CD14-positive monocyte (primary cell): Measurements from ENCODE around the gene DACT2. TPM values are rescaled to one million over a fixed set of nuclear protein-coding genes. Genes with fewer than 3 reads are reported as not detected.
A peak's percentile ranks its signal among the peaks of the same experiment; 100 is the strongest.

Experiments used
- DNase-seq, 3 donors: peaks; one replicate each; pipeline ENCODE4 v3.0.0-alpha.2; 2011 to 2022
- H2AFZ ChIP-seq: 2 replicates; pipeline ENCODE4 v1.6.0; 2012; ENCODE audit warnings: mild to moderate bottlenecking, low read depth, low read length, inconsistent platforms; ENCODE audit not compliant: insufficient read depth, poor library complexity, severe bottlenecking
- H3K27ac ChIP-seq, 2 donors: 1 replicate in 1 of 2; 2 replicates in 1 of 2; pipeline ENCODE4 v1.5.1; 2012 to 2013; ENCODE audit warnings: low read length in 2 of 2, control low read depth in 1 of 2, inconsistent platforms in 1 of 2, low read depth in 1 of 2, mild to moderate bottlenecking in 1 of 2
- H3K27me3 ChIP-seq, 2 donors: one replicate each; pipeline versions ENCODE4 v1.6.0 to v1.6.1; 2011 to 2013; ENCODE audit warnings: low read length in 2 of 2; ENCODE audit not compliant: control insufficient read depth in 2 of 2, insufficient read depth in 2 of 2
- H3K36me3 ChIP-seq, 2 donors: replicated peaks in 1 of 2; 1 replicate in 1 of 2; 2 replicates in 1 of 2; pipeline versions ENCODE4 v1.5.1 to v1.6.1; 2012 to 2013; ENCODE audit warnings: low read length in 2 of 2, control low read depth in 1 of 2, inconsistent platforms in 1 of 2, mild to moderate bottlenecking in 1 of 2; ENCODE audit not compliant: insufficient read depth in 2 of 2, control insufficient read depth in 1 of 2
- H3K4me1 ChIP-seq, 2 donors: 1 replicate in 1 of 2; 2 replicates in 1 of 2; pipeline versions ENCODE4 v1.5.1 to v1.6.1; 2012 to 2013; ENCODE audit warnings: low read length in 2 of 2, control low read depth in 1 of 2, inconsistent platforms in 1 of 2, mild to moderate bottlenecking in 1 of 2, moderate library complexity in 1 of 2; ENCODE audit not compliant: insufficient read depth in 2 of 2, control insufficient read depth in 1 of 2
- H3K4me2 ChIP-seq: replicated peaks from 2 replicates; pipeline ENCODE3; 2012; ENCODE audit warnings: low read length, moderate library complexity, mild to moderate bottlenecking; ENCODE audit not compliant: poor library complexity, severe bottlenecking; ENCODE audit errors: extremely low read depth
- H3K4me3 ChIP-seq, 3 experiments: fragments of 200-600 bp in 1 of 3; sonication (generic) in 1 of 3; replicated peaks in 1 of 3; 1 replicate in 2 of 3; 2 replicates in 1 of 3; pipeline ENCODE4 v1.5.1; 2011 to 2013; ENCODE audit warnings: low read length in 3 of 3, mild to moderate bottlenecking in 3 of 3, control low read depth in 2 of 3, low read depth in 2 of 3, inconsistent platforms in 1 of 3, moderate library complexity in 1 of 3
- H3K79me2 ChIP-seq: 2 replicates; pipeline ENCODE4 v1.6.0; 2012; ENCODE audit warnings: mild to moderate bottlenecking, control low read depth, inconsistent platforms, low read length, moderate library complexity; ENCODE audit not compliant: insufficient read depth
- H3K9ac ChIP-seq: 2 replicates; pipeline ENCODE4 v1.6.0; 2017; ENCODE audit warnings: low read length, mild to moderate bottlenecking; ENCODE audit not compliant: insufficient read depth, poor library complexity, severe bottlenecking
- H3K9me3 ChIP-seq, 2 donors: replicated peaks in 1 of 2; 1 replicate in 1 of 2; 2 replicates in 1 of 2; pipeline versions ENCODE4 v1.5.1 to v1.6.1; 2012 to 2013; ENCODE audit warnings: low read length in 2 of 2, control low read depth in 1 of 2; ENCODE audit not compliant: control insufficient read depth in 1 of 2, insufficient read depth in 1 of 2
- H4K20me1 ChIP-seq: 2 replicates; pipeline ENCODE4 v1.6.0; 2012; ENCODE audit warnings: mild to moderate bottlenecking, low read length, control low read depth, moderate library complexity; ENCODE audit not compliant: insufficient read depth
- H3K27ac Mint-ChIP-seq, 7 donors: one replicate each; pipeline ENCODE4 v1.8.0; 2020; ENCODE audit warnings: mild to moderate bottlenecking in 7 of 7, mixed read lengths in 7 of 7, moderate library complexity in 6 of 7, inconsistent platforms in 2 of 7
- H3K27me3 Mint-ChIP-seq, 3 donors: one replicate each; pipeline ENCODE4 v1.8.0; 2021 to 2022; ENCODE audit warnings: low read depth in 3 of 3, mild to moderate bottlenecking in 3 of 3, mixed read lengths in 3 of 3, moderate library complexity in 3 of 3, inconsistent platforms in 1 of 3
- H3K36me3 Mint-ChIP-seq, 2 donors: one replicate each; pipeline ENCODE4 v1.8.0; 2020; ENCODE audit warnings: mixed read lengths in 2 of 2, inconsistent platforms in 1 of 2, mild to moderate bottlenecking in 1 of 2
- H3K4me1 Mint-ChIP-seq: one replicate; pipeline ENCODE4 v1.8.0; 2020; ENCODE audit warnings: mild to moderate bottlenecking, mixed read lengths
- H3K4me3 Mint-ChIP-seq, 2 donors: one replicate each; pipeline ENCODE4 v1.8.0; 2020; ENCODE audit warnings: mild to moderate bottlenecking in 2 of 2, mixed read lengths in 2 of 2, moderate library complexity in 1 of 2
- H3K9me3 Mint-ChIP-seq, 7 donors: one replicate each; pipeline ENCODE4 v1.8.0; 2020 to 2022; ENCODE audit warnings: mixed read lengths in 7 of 7, mild to moderate bottlenecking in 6 of 7, moderate library complexity in 6 of 7, inconsistent platforms in 2 of 7
- CTCF ChIP-seq: fragments of 200-600 bp; IDR thresholded peaks from one replicate; pipeline ENCODE4 v1.8.0; 2022; ENCODE audit warnings: antibody characterized with exemption, mild to moderate bottlenecking
- WGBS: methylation state at CpG from one replicate; pipeline ENCODE4 v1.1.5; 2013; ENCODE audit warnings: missing lambda C conversion rate; ENCODE audit not compliant: insufficient coverage; 5-methylcytosine and 5-hydroxymethylcytosine counted together
- intact Hi-C, 2 donors: fragments of 100-400 bp; cut with micrococcal nuclease; formaldehyde crosslinking; loops; one replicate each; pipeline versions ENCODE4 v1.15.0 to v1.15.1; 2023
- polyA plus RNA-seq, 3 donors: library from polyadenylated mRNA; depleted of rRNA in 1 of 3; unstranded in 2 of 3; stranded (reverse) in 1 of 3; fragments of 300-500 nt in 2 of 3; fragments of >200 nt in 1 of 3; fragmentation: Illumina TruSeq in 2 of 3; gene quantifications; 1 replicate in 2 of 3; 2 replicates in 1 of 3; pipeline ENCODE4 v1.2.3, GENCODE V29; 2012 to 2021

The DACT2 gene
- polyA plus RNA-seq, 3 donors = not detected

GRCh38 chr6:168326294-168327261 is 7.0 kb upstream of the DACT2 start:
- Mint-ChIP-seq H3K27ac (peak overlapping the region in 1 of 7 donors; percentile 47), H3K4me1 (no peaks in the 10 kb centered on the region), H3K27me3 (peaks cover 2 to 4% (median 2%) of the 10 kb centered on the region in 3 donors), H3K9me3 (peaks cover 0 to 11% (median 8%) of the 10 kb centered on the region in 7 donors), H3K36me3 (no peaks in the 10 kb centered on the region), H3K4me3 (no peak overlapping the region)
- 47% methylated on average over 3 of the region's 12 CpGs for WGBS
- intact Hi-C loops = no loop called here
- no peak for DNase-seq
- H3K27me3 ChIP-seq = no peaks in the 10 kb centered on the region
- H3K27ac ChIP-seq = no peak overlapping the region
- no peaks in the 10 kb centered on the region for H4K20me1 ChIP-seq
- H3K4me3 ChIP-seq = no peak overlapping the region
- no peak overlapping the region for H3K9ac ChIP-seq
- H3K79me2 ChIP-seq = no peaks in the 10 kb centered on the region
- no peaks in the 10 kb centered on the region for H3K4me1 ChIP-seq
- peaks cover 0 to 2% of the 10 kb centered on the region in 2 donors for H3K9me3 ChIP-seq
- no peak for TF ChIP-seq CTCF
- no peak overlapping the region for H2AFZ ChIP-seq
- H3K4me2 ChIP-seq = no peak overlapping the region
- no peaks in the 10 kb centered on the region for H3K36me3 ChIP-seq

GRCh38 chr6:168322966-168323365 is 3.4 kb upstream of the DACT2 start:
- Histone ChIP-seq H3K9me3 (peaks cover 3 to 5% of the 10 kb centered on the region in 2 donors), H3K4me3 (no peak overlapping the region), H3K4me2 (no peak overlapping the region), H4K20me1 (no peaks in the 10 kb centered on the region), H3K27ac (no peak overlapping the region), H3K9ac (no peak overlapping the region), H3K36me3 (no peaks in the 10 kb centered on the region), H3K79me2 (no peaks in the 10 kb centered on the region), H3K27me3 (peaks cover 0 to 26% of the 10 kb centered on the region in 2 donors), H3K4me1 (no peaks in the 10 kb centered on the region), H2AFZ (no peak overlapping the region)
- intact Hi-C loops = no loop called here
- no peak for DNase-seq
- Mint-ChIP-seq H3K36me3 (no peaks in the 10 kb centered on the region), H3K27me3 (peaks cover 23 to 32% (median 24%) of the 10 kb centered on the region in 3 donors), H3K4me1 (no peaks in the 10 kb centered on the region), H3K9me3 (peaks cover 4 to 14% (median 6%) of the 10 kb centered on the region in 7 donors), H3K27ac (no peak overlapping the region), H3K4me3 (no peak overlapping the region)
- no CpG with 5 or more reads among the region's 2 CpGs for WGBS
- TF ChIP-seq CTCF = no peak
